OCI-M2 (cell line): ENCODE results near the gene RTL5.

ENCODE experiments used
- DNase-seq: peaks from one replicate; lab custom pipeline; 2025; ENCODE audit not compliant: unreplicated experiment; lab: John Stamatoyannopoulos, UW

RTL5 gene

GRCh38 chrX:72130156-72130761 lies 1.5 kb downstream of the RTL5 start:
- DNase-seq: no peak

GRCh38 chrX:72129661-72130060 lies 2.1 kb downstream of the RTL5 start:
- no peak for DNase-seq

GRCh38 chrX:72128881-72129280 lies 2.8 kb downstream of the RTL5 start:
- no peak for DNase-seq

GRCh38 chrX:72128183-72128834 lies 3.4 kb downstream of the RTL5 start:
- DNase-seq: no peak

- no peak for DNase-seq
These were observed 4.4 kb downstream of the RTL5 start for GRCh38 chrX:72127332-72127731.

- DNase-seq: peak; percentile 53
These were observed 5.1 kb downstream of the RTL5 start for GRCh38 chrX:72126539-72127140.

- no peak for DNase-seq
These were observed 5.7 kb downstream of the RTL5 start for GRCh38 chrX:72126048-72126415.

GRCh38 chrX:72125331-72126047 lies 6.2 kb downstream of the RTL5 start:
- DNase-seq: no peak

GRCh38 chrX:72124540-72125201 lies 7.0 kb downstream of the RTL5 start:
- DNase-seq: no peak

- DNase-seq: no peak
These were observed 8.1 kb downstream of the RTL5 start for GRCh38 chrX:72123471-72124185.

GRCh38 chrX:72122621-72123337 lies 8.9 kb downstream of the RTL5 start:
- DNase-seq: no peak

- no peak for DNase-seq
These were observed 10.3 kb downstream of the RTL5 start for GRCh38 chrX:72121383-72121782.

GRCh38 chrX:72120837-72121236 lies 10.9 kb downstream of the RTL5 start:
- DNase-seq: no peak

GRCh38 chrX:72117636-72118210 lies 14.0 kb downstream of the RTL5 start:
- no peak for DNase-seq

- DNase-seq: no peak
These were observed 16.3 kb downstream of the RTL5 start for GRCh38 chrX:72115380-72115779.

- no peak for DNase-seq
These were observed 16.9 kb downstream of the RTL5 start for GRCh38 chrX:72114807-72115206.

- DNase-seq: no peak
These were observed 17.4 kb downstream of the RTL5 start for GRCh38 chrX:72114306-72114705.

GRCh38 chrX:72113461-72113860 lies 18.3 kb downstream of the RTL5 start:
- DNase-seq: no peak

GRCh38 chrX:72110876-72111708 lies 20.6 kb downstream of the RTL5 start:
- DNase-seq: no peak
